ENCODE measurements around the gene ATAD2B. TPM values are rescaled to one million over a fixed set of nuclear protein-coding genes. Genes with fewer than 3 reads are reported as not detected.
"Not testable (repeated sequence)": the region's sequence is repeated elsewhere in the genome, so short reads cannot be mapped to it uniquely, and the experiment has no call there.

ATAD2B gene
- total RNA-seq, 1 experiment from 2014 or later: 5.9 TPM

DNA sequence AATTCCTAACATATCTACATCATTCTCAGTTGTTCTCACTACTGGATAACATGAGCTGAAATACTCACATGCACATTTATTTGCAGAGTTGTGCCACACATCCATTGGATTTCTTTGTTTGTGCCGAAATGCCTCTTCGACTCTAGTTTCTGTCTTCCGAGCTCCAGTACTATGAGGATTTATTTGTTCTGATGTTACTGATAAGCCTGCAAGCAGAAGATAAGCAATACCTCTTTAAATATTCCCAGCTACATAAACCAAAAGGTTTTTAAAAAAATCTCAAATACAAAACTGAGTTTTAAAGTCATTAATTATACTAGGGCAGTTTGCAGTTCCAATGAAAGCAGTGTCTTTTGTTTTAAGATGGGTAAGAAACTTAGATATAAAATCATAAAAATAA is 164.8 kb downstream of the ATAD2B start:
- in situ Hi-C loops (cut with HindIII; ENCODE audit: low sequenced_read_pairs): no loop called here
- DNase-seq (ENCODE audit: low spot score): no peak

DNA sequence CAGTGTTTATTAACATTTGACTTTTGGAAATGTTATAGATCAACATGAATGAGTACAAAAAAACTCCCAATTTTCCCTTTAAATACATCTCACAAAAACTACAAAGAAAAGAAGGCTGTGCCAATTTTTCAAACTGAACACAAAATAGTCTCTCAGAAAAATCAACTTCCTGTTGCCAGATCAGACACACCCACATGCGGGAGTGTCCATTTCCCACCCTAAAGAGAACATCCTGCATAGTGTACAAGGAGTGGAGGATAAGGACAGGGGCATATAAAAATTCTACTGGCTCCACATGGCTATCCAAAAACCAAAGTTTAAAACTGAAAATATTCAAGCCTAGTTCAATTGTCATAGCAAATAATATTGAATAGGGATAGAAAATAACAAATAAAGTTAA is 165.3 kb downstream of the ATAD2B start:
- DNase-seq (ENCODE audit: low spot score): no peak
- in situ Hi-C loops (cut with HindIII; ENCODE audit: low sequenced_read_pairs): no loop called here

- peak; percentile 15 for DNase-seq (ENCODE audit: low spot score)
- in situ Hi-C loops (cut with HindIII; ENCODE audit: low sequenced_read_pairs): no loop called here
Measured at GRCh38 chr2:23760736-23761135, 166.2 kb downstream of the ATAD2B start.

DNA sequence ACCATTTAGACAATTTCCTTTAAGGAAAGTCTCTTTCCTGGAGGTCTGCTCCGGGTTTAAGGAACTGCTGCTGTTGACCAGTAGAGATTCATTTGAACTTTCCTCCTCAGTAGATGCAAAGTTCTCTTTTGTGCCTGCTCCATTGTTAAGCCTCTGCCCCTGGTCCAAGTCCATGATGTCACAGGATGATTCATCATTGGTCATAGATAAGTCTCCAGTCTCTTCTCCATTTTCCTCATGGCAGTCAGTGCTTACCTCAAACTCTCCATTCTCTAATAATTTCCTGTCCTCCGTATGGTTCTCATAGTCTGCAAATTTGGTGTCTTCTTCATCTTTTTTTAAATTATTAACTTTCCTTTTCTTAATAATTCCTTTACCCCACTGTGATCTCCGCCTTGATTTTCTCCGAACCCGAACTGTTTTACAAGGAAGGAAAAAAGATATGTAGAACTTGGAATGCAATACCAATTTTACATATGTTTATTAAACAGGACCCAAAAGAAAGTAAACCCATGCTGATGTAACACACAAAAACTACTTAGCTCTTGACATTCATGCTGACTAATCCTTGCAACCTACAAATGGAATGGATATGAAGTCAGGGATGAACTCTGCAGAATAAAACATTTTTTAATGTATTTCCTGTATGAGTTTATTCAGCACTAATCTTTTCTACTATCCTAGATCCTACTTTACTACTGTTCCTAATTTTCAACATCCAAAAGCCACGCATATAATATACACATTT is 169.1 kb downstream of the ATAD2B start:
- DNase-seq (ENCODE audit: low spot score): no peak
- in situ Hi-C loops (cut with HindIII; ENCODE audit: low sequenced_read_pairs): no loop called here

GRCh38 chr2:23756593-23757292 is 170.2 kb downstream of the ATAD2B start:
- in situ Hi-C loops (cut with HindIII; ENCODE audit: low sequenced_read_pairs): no loop called here
- no peak for DNase-seq (ENCODE audit: low spot score)

DNA sequence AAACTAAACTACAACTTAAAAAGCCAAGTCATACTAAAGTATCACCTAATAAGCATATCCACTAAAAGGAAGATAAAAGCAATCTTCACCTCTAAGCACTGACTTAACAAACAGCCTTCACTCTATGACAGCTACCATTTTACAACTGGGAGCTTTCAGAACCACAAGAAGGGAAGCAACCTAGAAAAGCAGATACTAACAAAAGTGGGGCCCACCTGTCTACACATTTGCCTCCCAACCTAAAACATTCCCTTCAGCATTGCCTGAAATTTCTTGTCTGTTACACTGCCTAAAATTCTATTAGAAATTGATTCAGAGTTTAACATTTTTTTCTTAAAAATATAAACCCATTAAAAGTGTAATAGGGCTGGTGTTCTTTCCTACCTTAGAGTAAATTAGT is 172.0 kb downstream of the ATAD2B start:
- in situ Hi-C loops (cut with HindIII; ENCODE audit: low sequenced_read_pairs): no loop called here
- DNase-seq (ENCODE audit: low spot score): no peak

DNA sequence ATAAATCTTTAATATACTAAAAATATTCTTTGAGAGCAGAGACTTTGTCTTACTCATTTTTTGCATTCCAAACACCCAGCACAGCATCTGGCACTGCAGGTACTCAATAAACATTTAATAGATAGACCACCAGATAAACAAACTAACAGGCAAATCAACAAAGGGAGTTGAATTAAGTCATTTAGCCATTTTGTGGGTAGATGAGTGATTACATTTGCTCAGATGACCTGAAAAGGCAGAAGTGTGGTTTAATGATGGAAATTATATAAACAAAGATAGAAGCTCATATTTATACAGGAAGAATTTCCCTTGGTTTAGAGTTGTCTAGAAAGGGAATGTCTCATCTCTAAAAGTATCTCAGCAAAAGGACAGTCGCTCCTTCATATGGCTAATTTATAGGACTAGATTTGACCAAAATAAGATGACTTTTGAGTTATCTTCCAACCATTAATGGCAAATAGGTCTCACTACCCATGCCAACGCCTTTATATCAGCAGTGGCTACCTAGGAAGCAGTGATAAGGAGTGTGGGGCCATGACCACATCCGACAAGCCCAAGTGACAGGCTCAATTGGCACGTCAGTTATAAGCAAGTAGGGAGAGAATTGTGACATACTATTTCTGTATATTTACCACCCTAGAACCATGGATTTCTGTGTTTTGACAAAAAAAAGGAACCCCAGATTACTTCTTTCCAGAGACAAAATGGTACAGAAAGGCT is 173.5 kb downstream of the ATAD2B start:
- in situ Hi-C loops (cut with HindIII; ENCODE audit: low sequenced_read_pairs): no loop called here
- DNase-seq (ENCODE audit: low spot score): no peak

DNA sequence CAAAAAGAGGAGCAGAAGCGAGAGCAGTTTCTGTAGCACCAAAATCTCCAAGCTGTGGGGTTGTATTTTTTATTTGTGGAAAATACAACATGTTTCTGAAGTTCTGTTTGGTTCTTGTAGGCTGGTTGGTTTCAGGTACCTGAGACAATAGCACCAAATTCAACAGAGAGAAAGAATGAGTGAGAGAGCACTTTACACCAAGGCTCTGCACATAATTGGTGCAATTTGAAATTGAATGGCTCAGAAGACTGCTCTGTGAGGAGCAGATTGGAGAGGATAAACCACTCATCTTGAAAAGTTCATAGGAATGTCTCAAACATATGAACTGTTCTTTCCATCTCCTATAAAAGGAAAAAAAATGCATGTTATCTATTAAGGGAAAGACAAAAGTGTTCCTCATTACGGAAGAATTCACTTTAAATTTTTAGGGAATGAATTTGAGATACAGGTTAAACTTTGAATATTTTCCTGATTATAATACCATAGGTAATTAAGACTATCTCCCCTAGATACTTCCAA is 175.1 kb downstream of the ATAD2B start:
- in situ Hi-C loops (cut with HindIII; ENCODE audit: low sequenced_read_pairs): no loop called here
- no peak for DNase-seq (ENCODE audit: low spot score)

- in situ Hi-C loops (cut with HindIII; ENCODE audit: low sequenced_read_pairs): no loop called here
- DNase-seq (ENCODE audit: low spot score): no peak
Measured at GRCh38 chr2:23746141-23746863, 180.6 kb downstream of the ATAD2B start.

- DNase-seq (ENCODE audit: low spot score): peak; percentile 20
- in situ Hi-C loops (cut with HindIII; ENCODE audit: low sequenced_read_pairs): no loop called here
Measured at GRCh38 chr2:23745726-23746105, 181.2 kb downstream of the ATAD2B start.

DNA sequence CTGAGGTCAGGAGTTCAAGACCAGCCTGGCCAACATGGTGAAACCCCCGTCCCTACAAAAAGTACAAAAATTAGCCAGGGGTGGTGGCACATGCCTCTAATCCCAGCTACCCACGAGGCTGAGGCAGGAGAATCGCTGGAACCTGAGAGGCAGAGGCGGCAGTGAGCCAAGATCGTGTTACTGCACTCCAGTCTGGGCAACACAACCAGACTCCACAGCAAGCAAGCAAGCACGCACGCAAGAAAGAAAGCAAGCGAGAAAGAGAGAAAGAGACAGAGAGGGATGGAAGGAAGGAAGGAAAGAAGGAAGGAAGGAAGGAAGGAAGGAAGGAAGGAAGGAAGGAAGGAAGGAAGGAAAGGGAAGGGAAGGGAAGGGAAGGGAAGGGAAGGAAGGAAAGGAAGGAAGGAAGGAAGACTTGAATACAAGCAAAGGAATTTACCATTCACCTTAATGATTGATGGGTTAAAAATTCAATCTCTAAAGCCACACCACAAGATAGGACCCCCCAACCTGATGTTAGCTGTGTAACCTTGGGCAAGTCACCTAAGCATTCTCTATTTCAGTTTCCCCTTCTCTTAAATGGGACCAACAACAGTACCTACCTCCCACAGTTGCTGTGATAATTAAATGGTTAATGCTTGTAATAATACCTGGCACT is 181.7 kb downstream of the ATAD2B start:
- in situ Hi-C loops (cut with HindIII; ENCODE audit: low sequenced_read_pairs): no loop called here
- DNase-seq (ENCODE audit: low spot score): no peak

GRCh38 chr2:23736783-23737182 is 190.1 kb downstream of the ATAD2B start:
- DNase-seq (ENCODE audit: low spot score); in situ Hi-C loops (cut with HindIII; ENCODE audit: low sequenced_read_pairs): not testable (repeated sequence)

DNA sequence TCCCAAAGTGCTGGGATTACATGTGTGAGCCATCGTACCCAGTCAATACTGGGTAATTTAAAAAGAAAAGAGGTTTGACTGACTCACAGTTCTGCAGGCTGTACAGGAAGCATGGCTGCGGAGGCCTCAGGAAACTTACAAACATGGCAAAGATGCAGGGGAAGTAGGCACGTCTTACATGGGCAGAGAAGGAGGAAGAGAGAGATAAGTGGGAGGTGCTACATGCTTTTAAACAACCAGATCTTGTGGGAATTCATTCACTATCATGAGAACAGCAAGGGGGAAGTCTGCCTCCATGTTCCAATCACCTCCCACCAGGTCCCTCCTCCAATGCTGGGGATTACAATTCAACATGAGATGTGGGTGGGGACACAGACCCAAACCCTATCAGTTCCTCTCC is 192.5 kb downstream of the ATAD2B start:
- DNase-seq (ENCODE audit: low spot score): no peak
- in situ Hi-C loops (cut with HindIII; ENCODE audit: low sequenced_read_pairs): no loop called here

DNA sequence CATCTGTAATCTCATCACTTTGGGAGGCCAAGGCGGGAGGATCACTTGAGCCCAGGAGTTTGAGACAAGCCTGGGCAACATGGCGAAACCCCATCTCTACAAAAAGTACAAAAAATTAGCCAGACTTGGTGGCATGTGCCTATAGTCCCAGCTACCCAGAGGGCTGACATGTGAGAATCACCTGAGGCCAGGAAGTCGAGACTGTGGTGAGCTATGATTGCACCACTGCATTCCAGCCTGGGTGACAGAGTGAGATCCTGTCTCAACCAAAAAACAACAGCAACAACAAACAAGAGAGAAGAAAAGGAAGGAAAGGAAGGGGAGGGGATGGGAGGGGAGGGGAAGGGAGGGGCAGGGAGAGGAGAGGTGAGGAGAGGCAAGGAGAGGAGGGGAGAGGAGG is 203.9 kb downstream of the ATAD2B start:
- DNase-seq (ENCODE audit: low spot score); in situ Hi-C loops (cut with HindIII; ENCODE audit: low sequenced_read_pairs): not testable (repeated sequence)

GRCh38 chr2:23722255-23722654 is 204.7 kb downstream of the ATAD2B start:
- in situ Hi-C loops (cut with HindIII; ENCODE audit: low sequenced_read_pairs): no loop called here
- no peak for DNase-seq (ENCODE audit: low spot score)

GRCh38 chr2:23721454-23721826 is 205.5 kb downstream of the ATAD2B start:
- in situ Hi-C loops (cut with HindIII; ENCODE audit: low sequenced_read_pairs): no loop called here
- DNase-seq (ENCODE audit: low spot score): no peak

DNA sequence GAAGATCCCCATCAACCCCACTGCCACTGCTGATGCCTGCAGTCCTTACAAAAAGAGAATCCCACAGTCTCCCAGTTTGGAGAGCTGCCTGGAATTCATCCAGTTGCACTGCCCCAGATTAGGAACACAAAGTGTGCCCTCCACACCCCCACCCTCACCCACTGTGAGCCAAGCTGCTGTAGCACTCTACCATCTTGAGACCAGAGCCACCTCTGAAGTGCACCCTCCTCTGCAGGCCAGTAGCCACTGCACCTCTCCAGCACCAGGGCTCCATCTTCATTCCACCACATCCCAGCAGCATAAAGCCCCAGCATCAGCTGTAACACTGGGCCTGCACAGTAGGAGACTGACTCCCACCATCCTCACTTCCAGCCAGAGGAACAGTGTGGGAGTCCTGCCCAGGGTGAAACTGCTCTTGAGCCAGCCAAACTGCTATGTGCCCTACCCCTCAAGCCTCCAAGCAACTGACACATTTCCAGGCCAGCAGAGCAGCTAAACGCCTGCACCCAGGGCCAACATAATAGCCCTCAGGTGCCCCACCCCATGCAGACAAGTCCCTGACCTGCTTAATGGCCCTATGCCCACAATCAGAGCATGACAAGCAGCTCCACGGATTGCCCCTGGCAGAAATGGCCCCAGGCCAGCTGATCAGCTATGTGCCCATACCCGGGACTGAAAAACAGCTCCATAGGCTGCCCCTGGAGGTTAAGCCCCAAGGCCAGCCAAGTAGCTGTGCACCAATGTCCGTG is 206.0 kb downstream of the ATAD2B start:
- DNase-seq (ENCODE audit: low spot score): peak; percentile 35
- in situ Hi-C loops (cut with HindIII; ENCODE audit: low sequenced_read_pairs): no loop called here

DNA sequence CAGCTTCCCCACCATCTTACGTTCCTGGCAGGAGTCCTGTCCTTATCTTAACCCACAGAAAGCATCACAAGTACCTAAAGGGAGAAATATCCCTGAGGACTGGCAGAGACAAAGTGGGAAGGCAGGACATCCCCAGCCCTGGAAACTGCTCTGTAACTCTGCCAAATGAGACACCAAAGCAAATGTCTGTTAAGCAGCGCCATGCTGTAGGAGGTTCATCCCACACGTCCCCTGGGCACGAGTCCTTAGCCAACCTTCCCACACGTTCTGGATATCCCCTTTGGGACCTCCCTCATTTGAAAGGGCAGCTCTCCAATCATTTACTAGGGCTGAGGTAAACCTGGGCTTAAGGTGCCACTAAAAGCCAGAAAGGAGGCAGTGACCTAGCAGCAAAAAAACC is 207.2 kb downstream of the ATAD2B start:
- no peak for DNase-seq (ENCODE audit: low spot score)
- in situ Hi-C loops (cut with HindIII; ENCODE audit: low sequenced_read_pairs): no loop called here
